HG02763 (cell line): ENCODE results near the gene GRAMD4.

Experiments used
- ATAC-seq: cut with Tn5 transposase; IDR thresholded peaks from one replicate; pipeline ENCODE4 v1.9.1; 2021; ENCODE audit warnings: mild to moderate bottlenecking, moderate library complexity; ENCODE audit not compliant: unreplicated experiment

Gene GRAMD4

DNA sequence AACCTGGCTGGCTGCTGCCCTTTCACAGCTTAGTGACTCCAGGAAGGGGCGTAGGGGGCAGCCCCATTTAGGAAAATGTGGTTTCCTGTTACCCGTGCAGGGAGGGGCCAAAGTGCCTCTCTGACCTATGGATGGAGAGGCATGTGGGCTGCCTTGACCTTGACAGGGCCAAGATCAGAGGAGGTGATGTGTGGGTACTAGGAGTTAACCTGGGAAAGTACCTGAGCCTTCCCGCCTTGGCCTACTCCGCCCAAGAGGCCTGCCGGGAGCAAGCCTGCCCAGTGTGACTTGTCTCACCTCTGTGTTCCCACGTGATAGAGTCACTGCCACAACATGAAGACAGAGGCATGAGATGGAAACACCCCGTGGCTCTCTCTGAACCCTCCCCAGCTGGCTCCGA, 33.4 kb downstream of the GRAMD4 start:
- ATAC-seq: no peak

DNA sequence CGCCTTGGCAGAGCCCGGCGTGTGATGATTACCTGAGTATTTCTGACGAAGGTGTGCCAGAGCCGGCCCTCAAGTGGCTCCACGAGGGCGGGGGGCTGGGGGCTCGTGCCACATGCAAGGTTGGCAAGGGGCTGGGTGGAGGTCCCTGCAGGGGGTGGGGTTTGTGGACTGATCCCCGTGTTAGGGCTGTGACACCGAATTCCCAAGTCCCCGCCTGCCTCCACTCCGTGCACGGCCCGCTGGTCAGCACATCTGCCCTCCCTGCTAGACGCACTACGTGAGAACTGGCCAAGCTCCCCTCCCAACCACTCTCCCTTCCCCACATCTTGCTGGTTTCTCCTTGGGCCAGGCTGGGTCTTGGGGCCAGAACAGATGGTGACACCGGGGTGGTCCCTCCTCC, 34.2 kb downstream of the GRAMD4 start:
- ATAC-seq: no peak

DNA sequence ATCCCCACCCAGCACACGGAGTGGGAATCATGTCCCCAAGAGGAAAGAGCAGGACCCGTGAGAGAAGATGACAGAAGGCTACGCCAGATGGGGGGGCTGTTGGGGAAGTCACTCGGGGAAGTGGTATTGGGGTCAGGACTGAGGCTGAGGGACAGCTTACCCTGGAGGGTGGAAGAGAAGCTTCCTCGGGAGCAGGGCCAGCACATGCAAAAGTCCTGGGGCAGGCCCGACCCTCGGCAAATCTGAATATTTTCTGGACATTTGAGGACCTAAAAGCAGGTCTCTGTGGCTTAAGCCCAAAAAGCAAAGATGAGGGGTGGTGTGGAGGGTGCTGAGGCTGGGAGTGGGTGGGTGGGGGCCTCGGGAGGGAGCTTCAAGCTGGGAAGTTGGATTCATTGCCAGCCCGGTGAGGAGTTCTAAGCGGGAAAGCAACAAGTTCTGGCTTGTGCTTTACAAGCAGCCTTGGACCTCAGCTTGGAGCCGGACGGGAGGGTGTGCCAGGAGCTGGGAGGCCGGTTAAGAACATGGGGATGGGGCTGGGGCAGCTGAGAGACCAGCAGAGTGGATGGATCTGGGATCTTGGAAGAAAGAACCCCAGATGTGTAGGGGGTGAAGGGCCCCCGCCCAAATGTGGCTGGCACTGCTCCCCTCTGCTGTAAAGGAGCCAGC, 34.9 kb downstream of the GRAMD4 start:
- no peak for ATAC-seq

DNA sequence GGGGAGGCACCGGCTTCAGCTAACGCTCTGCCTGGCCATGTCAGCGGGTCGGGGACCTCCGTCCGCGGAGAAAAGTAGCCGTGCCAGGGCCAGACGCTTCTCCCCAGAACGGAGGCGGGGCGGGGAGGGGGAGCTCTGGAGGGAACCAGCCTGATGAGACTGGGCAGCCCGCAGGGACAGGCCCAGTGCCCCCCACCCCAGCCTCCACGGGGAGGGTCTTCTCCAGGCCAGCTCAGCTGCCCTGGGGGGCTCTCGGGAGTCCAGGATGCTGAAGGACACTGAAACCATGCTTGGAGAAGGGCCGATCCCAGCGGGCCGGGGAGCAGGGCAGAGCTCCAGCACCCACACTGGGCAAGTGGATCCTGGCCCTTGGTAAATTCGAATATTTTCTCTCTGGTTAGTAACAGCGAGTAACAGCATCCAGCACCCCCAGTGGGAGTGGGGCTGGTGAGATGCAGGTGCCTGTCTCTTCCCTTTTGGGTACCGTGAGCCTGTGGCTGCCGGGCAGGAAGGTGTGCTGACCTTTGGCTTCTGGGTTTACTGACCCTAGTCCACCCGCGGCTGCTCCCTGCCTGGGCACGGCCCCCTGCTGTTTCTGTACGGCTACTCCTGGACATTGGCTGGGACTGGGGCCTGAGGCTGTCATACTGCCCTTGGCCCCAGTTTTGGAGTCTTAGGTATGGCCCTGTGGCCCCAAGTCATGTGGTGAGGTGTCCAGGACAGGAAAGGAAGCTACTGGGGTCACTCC, 35.8 kb downstream of the GRAMD4 start:
- ATAC-seq: no peak

DNA sequence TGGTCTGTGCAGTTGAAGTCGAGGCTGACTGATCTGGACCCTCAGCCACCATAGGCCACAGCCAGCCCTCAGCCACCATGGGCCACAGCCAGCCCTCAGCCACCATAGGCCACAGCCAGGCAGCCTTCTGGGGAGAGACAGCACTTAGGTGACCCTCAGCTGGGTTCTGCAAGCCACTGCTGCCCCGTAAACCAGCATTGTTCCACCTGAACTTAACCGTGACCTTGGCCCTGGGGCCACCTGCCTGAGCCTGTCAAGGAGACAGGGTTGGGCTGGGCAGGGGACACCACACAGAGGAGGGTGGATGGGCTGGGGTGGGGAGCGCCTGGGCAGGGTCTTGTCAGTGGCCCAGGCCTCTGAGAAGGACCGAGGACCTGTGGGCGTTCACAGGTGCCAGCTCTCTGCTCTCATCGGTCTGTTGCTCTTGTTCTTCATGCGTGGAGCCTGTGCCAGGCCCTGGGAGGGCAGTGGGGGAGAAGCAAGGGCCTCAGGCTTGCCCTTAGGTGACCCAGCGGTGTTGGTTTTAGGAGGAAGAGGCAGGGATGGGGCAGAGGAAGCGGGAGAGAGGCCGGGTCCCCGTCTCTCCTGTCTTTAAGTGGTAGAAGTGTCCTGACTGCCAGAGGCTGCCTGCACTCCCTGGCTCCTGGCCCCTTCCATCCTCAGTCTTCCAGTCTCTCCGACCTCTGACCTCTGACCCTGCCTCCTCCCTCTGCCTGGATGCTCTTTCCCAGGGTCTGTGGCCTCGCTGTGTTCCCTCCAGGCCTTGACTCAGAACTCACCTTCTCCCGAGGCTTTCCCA, 36.9 kb downstream of the GRAMD4 start:
- ATAC-seq: no peak

DNA sequence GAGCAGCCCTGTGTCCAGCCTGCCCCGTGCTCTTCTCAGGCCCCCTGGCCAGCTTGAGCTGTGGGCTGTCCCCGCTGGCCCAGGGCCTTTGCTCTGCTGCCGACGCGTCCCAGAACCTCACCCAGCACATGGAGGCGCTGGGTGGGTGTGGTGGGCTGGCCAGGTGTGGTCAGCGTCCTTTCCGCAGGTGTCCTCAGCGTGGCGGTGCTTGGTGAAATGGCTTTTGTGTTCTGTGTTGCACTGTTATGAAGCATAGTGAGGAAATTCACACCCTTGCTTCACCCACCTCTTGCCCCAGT, 37.4 kb downstream of the GRAMD4 start:
- no peak for ATAC-seq

DNA sequence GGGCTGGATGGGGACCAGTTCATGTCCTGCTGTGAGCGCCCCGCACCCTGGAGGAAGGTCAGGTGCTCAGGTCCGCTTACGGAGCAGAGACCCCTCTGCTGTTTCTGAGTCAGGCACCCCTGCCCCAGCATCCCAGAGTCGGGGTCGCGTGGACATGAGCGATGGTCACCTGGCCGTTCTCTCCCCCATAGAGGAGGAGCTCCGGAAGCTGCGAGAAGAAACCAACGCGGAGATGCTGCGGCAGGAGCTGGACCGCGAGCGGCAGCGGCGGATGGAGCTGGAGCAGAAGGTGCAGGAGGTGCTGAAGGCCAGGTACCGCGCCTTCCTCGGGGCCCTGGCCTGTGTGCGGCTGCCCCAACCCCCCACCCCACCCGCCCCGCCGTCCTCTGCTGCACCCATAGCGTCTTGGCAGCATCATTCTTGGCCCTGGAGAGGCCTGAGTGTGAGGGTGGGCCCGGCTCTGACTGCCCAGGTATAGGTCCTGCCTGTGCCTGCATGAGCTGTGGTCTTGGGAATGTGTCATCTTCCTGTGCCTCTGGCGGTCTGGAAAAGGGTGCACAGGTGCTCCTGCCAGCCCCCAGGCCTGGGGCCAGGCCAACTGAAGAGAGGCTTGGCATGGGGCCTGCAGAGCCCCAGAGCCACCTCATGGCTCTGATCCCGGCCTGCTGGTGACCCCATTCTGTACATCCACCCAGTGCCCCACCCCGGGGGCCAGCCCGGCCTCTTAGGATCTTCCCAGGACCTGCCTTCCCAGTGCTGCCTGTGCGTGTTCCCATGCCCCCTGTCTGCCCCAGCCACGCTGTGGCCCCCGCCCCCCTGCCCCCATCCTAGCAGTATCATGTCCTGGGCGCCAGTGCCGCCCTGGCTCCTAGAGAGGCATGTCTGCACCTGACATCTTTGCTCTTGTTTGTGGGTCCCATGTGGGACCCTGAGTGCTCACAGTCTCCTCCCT, 38.1 kb downstream of the GRAMD4 start:
- no peak for ATAC-seq

DNA sequence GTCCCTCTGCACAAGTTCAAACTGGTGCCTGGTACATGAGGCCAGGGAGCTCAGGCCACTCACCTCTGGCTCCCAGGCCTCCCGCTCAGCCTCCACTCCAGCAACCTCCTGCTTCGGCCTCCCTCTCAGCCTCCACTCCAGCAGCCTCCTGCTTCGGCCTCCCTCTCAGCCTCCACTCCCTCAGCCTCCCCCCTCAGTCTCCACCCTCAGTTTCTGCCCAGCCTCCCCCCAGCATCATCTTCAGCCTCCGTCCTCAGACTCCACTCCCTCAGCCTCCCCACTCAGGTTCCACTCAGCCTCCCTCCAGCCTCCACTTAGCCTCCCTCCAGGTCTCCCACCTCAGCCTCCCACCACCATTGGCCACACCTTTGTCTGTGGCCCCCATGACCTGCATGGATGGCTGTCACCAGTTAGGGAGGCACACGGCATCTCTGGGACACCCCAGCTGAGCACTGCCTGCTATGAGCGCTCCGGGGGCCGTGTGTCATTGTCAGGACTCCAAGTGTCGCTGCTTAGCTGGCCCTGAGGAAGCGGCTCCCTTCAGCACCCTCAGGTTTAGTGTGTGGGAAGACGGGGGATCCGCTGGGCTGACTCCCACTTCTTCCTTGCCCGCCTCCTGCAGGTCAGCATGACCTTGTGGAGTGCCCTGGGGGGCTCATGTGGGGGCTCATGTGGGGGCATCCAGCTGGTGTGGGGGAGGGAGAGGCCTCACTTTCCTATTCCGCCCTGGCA, 39.0 kb downstream of the GRAMD4 start:
- no peak for ATAC-seq

DNA sequence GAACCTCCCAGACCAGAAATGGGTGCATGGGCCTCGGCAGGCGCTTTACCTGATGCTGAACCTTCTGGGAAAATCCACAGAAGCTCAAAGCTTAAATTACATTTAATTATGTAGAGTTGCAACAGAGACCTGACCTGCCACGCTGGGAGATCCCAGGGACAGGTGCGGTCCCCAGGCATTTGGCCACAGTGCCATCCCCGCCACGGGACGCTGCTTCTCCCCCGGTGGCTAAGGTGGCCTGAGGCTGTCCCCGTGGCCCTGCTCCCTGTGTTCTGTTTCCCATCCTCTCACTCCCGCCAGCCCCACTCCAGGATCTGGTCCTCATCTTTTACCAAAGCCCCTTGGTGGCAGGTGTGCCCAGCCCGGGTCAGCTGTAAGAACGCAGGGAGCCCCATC, 39.6 kb downstream of the GRAMD4 start:
- ATAC-seq: no peak

DNA sequence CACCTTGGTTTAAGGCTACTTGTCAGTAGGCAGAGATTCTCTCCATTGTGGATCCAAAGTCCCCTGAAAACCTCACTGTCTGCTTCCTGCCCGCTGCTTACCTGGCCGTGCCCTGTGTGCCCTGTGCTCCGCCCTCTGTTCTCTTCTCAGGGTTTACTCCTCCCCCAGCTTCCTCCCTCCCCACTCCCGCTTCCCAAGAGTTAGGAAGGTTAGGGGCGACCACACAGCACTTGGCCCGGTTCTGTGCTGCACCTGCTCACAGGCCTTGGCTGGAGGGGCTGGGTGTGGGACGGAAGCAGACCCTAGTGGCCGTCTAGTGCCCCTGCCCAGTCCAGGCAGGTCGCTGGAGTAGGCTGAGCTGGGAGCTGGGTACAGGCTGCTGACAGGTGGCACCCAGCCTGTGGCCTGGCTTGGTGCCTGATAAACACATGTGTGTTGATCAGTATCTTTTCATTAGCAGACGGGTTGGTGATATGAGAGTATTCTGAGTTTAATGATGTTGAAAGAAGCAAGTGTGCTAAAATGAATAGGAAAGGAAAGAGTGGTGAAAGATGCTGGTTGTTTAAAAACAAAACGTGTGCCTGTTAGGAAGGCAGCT, 40.5 kb downstream of the GRAMD4 start:
- no peak for ATAC-seq

DNA sequence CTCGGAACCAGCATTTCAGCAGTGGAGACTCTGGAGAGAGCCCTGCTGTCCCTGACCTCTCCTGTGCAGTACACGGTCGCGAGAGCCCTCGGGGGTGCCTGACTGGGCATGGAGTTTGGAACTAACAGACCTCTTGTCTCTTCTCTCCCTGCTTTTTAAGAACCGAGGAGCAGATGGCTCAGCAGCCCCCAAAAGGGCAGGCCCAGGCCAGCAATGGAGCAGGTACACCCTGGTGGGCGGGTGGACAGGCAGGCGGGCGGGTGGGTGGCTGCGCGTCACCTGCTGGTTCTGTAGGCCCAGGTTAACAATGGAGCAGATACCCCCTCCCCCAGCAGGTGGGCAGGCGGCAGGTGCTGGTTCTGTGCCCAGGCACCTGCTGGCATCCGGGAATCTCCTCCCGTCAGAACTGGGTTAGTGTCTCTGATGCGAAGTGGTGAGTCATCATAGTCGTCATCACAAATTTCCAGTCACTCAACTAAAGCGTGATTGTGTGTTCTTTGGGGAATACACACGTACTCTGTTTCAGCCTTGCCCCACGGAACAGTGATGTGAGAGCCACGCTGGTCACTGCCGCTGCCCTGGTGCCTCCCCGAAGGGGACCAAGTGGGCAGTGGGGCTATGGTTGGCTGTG, 41.1 kb downstream of the GRAMD4 start:
- no peak for ATAC-seq

DNA sequence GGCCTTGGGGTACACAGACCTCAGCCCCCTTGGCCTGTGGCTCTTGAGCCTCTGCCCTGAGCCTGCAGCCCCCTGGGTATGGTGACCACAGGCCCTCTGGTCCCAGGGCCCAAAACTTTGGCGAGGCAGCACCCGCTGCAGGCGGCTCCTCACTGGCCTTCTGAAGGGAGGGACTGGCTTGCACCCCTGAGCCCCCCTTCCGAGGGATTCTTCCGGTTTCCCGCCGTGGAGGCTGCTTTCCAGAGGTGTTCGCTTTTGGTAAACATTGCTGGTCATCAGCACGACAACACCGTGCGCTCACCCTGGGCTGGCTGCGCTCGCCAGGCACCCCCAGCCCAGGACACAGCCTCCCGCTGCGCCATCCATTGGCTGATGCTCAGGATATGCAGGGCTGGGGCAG, 42.0 kb downstream of the GRAMD4 start:
- no peak for ATAC-seq

DNA sequence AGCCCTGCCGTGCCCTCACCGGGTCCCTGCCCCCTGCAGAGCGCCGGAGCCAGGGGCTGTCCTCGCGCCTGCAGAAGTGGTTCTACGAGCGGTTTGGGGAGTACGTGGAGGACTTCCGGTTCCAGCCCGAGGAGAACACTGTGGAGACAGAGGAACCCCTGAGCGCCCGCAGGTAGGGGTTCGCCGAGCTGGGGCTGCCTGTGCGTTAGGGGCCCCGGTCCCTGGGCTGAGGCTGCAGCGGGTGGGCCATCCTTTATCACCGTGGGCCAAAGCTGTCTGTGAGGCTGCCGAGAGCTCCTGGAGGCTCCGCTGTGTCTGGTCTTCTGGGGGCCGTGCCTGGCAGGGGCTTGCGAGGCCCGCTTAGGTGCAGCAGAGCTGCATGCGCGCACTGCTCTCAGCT, 42.8 kb downstream of the GRAMD4 start:
- ATAC-seq: no peak

DNA sequence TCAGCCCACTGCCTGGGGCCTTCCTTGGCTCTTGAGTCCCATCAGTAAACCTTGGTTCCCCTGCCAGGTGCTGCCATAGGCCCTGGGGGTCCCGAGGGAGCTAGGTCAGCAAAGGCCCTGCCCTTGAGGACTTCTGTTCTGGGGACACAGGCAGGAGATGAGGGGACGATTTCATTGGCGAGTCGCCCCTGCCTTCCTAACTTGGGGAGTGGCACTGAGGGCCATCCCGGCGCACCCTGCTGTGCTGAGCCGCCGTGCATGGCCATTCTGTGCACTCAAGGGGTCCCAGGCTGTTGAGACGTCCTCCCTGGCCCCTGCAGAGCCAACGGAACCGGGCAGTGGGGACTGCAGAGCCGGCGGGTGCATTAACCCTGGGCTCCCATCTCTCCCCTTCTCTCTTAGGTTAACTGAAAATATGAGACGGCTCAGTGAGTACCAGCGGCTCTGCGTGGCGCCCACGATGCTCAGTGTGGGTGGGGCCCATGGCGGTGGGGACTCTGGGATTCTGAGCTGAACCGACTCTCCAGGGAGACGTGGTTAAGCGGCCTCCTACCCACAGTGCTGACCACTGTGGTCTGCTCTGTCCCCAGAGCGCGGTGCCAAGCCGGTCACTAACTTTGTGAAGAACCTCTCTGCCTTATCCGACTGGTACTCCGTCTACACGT, 43.4 kb downstream of the GRAMD4 start:
- ATAC-seq: no peak

DNA sequence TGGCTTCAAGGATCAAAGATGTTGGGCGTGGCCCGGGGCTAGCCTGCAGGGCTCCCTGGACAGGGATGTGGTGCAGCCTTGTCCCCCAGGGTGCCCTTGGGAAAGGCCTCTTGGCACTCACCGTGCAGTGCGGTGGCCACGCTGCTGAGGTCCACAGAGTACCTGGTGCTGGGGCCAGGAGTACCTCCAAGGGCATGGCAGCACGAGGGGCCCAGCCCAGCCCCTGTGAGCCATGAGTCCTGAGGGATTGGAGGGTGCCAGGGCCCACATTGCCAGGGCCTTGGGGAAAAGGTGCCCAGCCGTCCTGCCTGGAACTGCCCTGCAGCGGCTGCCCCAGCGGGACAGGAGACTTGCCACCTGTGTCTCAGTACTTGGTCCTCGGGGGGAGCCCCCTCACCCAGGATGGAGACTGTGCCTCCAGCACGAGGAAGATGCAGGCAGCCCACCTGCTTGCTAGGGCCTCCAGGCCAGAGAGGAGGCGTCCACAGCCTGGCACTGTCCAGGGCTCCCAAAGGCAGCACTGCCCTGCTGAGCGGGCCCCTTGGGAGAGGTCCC, 44.2 kb downstream of the GRAMD4 start:
- no peak for ATAC-seq

DNA sequence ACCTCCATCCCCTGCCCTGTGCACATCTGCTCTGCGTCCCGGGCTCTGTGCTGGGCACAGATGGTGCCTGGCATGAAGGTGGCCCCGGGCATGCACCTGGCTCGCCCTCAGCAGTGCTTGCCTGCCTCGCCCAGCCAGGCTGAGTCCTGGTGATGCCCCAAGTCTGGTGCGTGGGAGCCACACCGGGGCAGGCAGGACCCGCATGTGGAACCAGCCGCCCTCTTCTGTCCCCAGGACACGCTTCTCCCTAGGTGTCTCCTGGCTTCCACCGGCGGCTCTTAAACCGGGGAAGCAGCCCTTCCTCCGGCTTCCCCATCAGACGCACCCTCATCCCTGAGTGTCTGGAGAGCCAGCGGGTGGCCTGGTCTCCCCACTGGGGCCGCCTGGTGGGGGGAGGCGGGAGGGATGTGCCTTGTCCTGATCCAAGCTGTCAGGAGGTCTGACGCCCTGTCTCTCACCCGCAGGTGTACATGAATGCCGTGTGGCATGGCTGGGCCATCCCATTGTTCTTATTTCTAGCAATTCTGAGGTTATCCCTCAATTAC, 45.0 kb downstream of the GRAMD4 start:
- ATAC-seq: no peak

DNA sequence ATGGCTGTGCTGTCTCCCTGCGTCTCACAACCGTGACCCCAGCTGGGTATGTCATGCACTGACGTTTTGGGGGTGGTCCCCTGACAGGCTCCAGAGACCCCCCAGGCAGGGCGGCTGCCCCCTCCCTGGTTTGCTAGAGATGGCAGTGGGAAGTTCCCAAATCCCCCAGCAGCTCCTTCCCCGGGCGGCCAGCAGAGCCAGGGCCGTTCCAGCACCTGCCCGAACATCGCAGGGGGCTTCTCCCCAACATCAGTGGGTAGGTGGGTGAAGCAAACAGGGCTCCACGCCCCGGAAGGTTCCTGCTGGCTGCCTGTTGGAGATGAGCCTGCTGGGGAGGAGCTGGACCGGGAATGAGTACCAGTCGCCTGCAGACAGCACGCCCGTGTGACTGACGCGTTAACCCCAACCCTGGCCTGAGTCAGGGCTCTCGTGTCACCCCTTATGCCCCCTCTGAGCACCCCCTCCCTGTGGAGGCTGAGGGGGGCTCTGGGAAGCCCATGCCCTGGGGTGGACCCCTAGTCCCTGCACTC, 45.6 kb downstream of the GRAMD4 start:
- ATAC-seq: no peak

DNA sequence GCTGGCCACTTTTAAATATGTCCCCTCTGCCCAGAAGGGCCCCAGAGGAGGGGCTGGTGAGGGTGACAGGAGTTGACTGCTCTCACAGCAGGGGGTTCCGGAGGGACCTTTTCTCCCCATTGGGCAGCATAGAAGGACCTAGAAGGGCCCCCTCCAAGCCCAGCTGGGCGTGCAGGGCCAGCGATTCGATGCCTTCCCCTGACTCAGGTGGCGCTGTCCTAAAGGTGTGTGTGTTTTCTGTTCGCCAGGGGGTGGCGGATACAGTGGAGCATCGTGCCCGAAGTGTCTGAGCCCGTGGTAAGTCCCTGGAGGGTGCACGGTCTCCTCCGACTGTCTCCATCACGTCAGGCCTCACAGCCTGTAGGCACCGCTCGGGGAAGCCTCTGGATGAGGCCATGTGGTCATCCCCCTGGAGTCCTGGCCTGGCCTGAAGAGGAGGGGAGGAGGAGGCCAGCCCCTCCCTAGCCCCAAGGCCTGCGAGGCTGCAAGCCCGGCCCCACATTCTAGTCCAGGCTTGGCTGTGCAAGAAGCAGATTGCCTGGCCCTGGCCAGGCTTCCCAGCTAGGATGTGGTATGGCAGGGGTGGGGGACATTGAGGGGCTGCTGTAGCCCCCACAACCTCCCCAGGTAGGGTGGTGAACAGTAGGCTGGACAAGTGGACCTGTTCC, 46.5 kb downstream of the GRAMD4 start:
- ATAC-seq: no peak
